Measurements from ENCODE around the gene CHURC1. TPM values are rescaled to one million over a fixed set of nuclear protein-coding genes. Genes with fewer than 3 reads are reported as not detected.

Gene CHURC1
- total and polyA plus RNA-seq, 2 of the 13 experiments (the other 11 are each of a cell fraction or from before 2014, with no cell fraction given), result 41.1 to 74.4 TPM

GRCh38 chr14:64947710-64948611 is 33.7 kb downstream of the CHURC1 start (continued):
- TF ChIP-seq PAXIP1 (CRISPR knock-in tag; conservative IDR thresholded peaks at IDR 0.05) (peak; percentile 76), ZNF816 (CRISPR knock-in tag; IDR thresholded peaks at IDR 0.05; ENCODE audit: borderline replicate concordance) (no peak), ZFX (CRISPR knock-in tag; IDR thresholded peaks at IDR 0.05; ENCODE audit: low read depth) (peak; percentile 72), ZSCAN25 (CRISPR knock-in tag; IDR thresholded peaks at IDR 0.05) (peak; percentile 96), BORCS8-MEF2B (CRISPR knock-in tag; IDR thresholded peaks at IDR 0.05) (no peak), DZIP1 (CRISPR knock-in tag; IDR thresholded peaks at IDR 0.05) (0 out of 2 replicates have a peak, but pooled peaks have one; percentile 44), ZNF556 (CRISPR knock-in tag; IDR thresholded peaks at IDR 0.05; ENCODE audit: borderline replicate concordance) (no peak), NR2F1 (CRISPR knock-in tag; IDR thresholded peaks at IDR 0.05) (peak; percentile 25 to 49; a peak in 2 of 4 replicates), SP4 (CRISPR knock-in tag; IDR thresholded peaks at IDR 0.05) (peak; percentile 53; the same call in 1 of the 2 replicates), ZNF121 (CRISPR knock-in tag; IDR thresholded peaks at IDR 0.05) (no peak), SIX4 (CRISPR knock-in tag; IDR thresholded peaks at IDR 0.05) (0 out of 2 replicates have a peak, but pooled peaks have one; percentile 34), ZNF205 (CRISPR knock-in tag; IDR thresholded peaks at IDR 0.05) (0 out of 2 replicates have a peak, but pooled peaks have one; percentile 20), HNRNPLL (IDR thresholded peaks at IDR 0.05; ENCODE audit: low read depth, low read length, poor library complexity, severe bottlenecking) (peak; percentile 7), MIXL1 (CRISPR knock-in tag; IDR thresholded peaks at IDR 0.05) (peak; percentile 18; the same call in 1 of the 2 replicates), ZMAT3 (CRISPR knock-in tag; conservative IDR thresholded peaks at IDR 0.05) (0 out of 2 replicates have a peak, but pooled peaks have one; percentile 55), RFX1 (IDR thresholded peaks at IDR 0.05) (peak; percentile 60), EP300 (IDR thresholded peaks at IDR 0.05; ENCODE audit: low read depth in 2 of 2, low read length in 2 of 2) (peak in 1 of 2 experiments; percentile 35; a peak in 1 of 4 replicates), EP300 (CRISPR knock-in tag; IDR thresholded peaks at IDR 0.05; ENCODE audit: borderline replicate concordance) (no peak; the same call in 1 of the 2 replicates), GTF2F1 (IDR thresholded peaks at IDR 0.05; ENCODE audit: low read length) (no peak), YY1 (IDR thresholded peaks at IDR 0.05; ENCODE audit: insufficient read depth, insufficient replicate concordance, low read depth, low read length) (no peak), U2AF2 (IDR thresholded peaks at IDR 0.05; ENCODE audit: low read depth, low read length) (0 out of 2 replicates have a peak, but pooled peaks have one; percentile 30), AKAP8 (CRISPR knock-in tag; IDR thresholded peaks at IDR 0.05) (no peak), NKX3-1 (CRISPR knock-in tag; IDR thresholded peaks at IDR 0.05) (no peak), RXRB (CRISPR knock-in tag; IDR thresholded peaks at IDR 0.05; ENCODE audit: borderline replicate concordance) (0 out of 2 replicates have a peak, but pooled peaks have one; percentile 20)
